IMR-90 (cell line): ENCODE data around the gene LY6G5C. TPM values are rescaled to one million over a fixed set of nuclear protein-coding genes. Genes with fewer than 3 reads are reported as not detected.

Experiments
- ATAC-seq: fragments of 200-7000 bp; cut with Tn5 transposase; 2 replicates; pipeline ENCODE4 v1.9.1; 2020; ENCODE audit warnings: low read depth, mild to moderate bottlenecking, moderate library complexity
- BruUV-seq: library from RNA; stranded (reverse); fragments of 400-500 nt; replicated peaks from 2 replicates; lab custom pipeline; 2021; lab: Mats Ljungman, UMichigan
- CTCF ChIA-PET: fragments of 300-600 bp; formaldehyde crosslinking; extraction: SDS; loops from one replicate; lab custom pipeline; 2021; ENCODE audit warnings: antibody characterized with exemption; lab: Yijun Ruan, JAX
- POLR2A ChIA-PET: fragments of 300-600 bp; sonication (Branson Sonifier 250); formaldehyde crosslinking; loops from one replicate; lab custom pipeline; 2022; ENCODE audit warnings: antibody characterized with exemption; ENCODE audit not compliant: unreplicated experiment; lab: Charles Lee
- DNase-seq: peaks from one replicate; pipeline ENCODE4 v3.0.0; 2013
- H2AFZ ChIP-seq: replicated peaks from 2 replicates; pipeline ENCODE3; 2013; ENCODE audit warnings: low read length, mild to moderate bottlenecking; ENCODE audit not compliant: poor library complexity
- H2AK5ac ChIP-seq: 2 replicates; pipeline ENCODE4 v1.6.1; 2013; ENCODE audit warnings: low read depth, low read length, inconsistent platforms
- H2AK9ac ChIP-seq: replicated peaks from 2 replicates; pipeline ENCODE3; 2013; ENCODE audit warnings: mild to moderate bottlenecking, low read depth, low read length, moderate library complexity; ENCODE audit not compliant: poor library complexity
- H2BK120ac ChIP-seq: 2 replicates; pipeline ENCODE4 v1.6.1; 2013; ENCODE audit warnings: low read depth, low read length, inconsistent platforms
- H2BK15ac ChIP-seq: 3 replicates; pipeline ENCODE4 v1.6.1; 2013; ENCODE audit warnings: low read depth, low read length, inconsistent platforms
- H2BK20ac ChIP-seq: 2 replicates; pipeline ENCODE4 v1.6.1; 2013; ENCODE audit warnings: low read depth, mild to moderate bottlenecking, inconsistent platforms, low read length, moderate library complexity
- H2BK5ac ChIP-seq: 2 replicates; pipeline ENCODE4 v1.6.1; 2013; ENCODE audit warnings: mild to moderate bottlenecking, low read depth, low read length, inconsistent platforms; ENCODE audit not compliant: poor library complexity, severe bottlenecking
- H3K14ac ChIP-seq: replicated peaks from 2 replicates; pipeline ENCODE4 v1.6.1; 2013; ENCODE audit warnings: low read depth, low read length, inconsistent platforms
- H3K18ac ChIP-seq: 2 replicates; pipeline ENCODE4 v1.6.1; 2013; ENCODE audit warnings: low read depth, low read length, control low read depth
- H3K23ac ChIP-seq: 2 replicates; pipeline ENCODE4 v1.6.1; 2013; ENCODE audit warnings: low read depth, low read length, inconsistent platforms
- H3K27ac ChIP-seq: 2 replicates; pipeline ENCODE4 v1.5.1; 2013; ENCODE audit warnings: mild to moderate bottlenecking, control low read depth, low read length; ENCODE audit not compliant: insufficient read depth
- H3K27me3 ChIP-seq: 2 replicates; pipeline ENCODE4 v1.6.1; 2013; ENCODE audit warnings: low read length; ENCODE audit not compliant: control insufficient read depth, insufficient read depth
- H3K36me3 ChIP-seq: 2 replicates; pipeline ENCODE4 v1.6.1; 2013; ENCODE audit warnings: low read length, mixed read lengths; ENCODE audit not compliant: control insufficient read depth, insufficient read depth
- H3K4ac ChIP-seq: 2 replicates; pipeline ENCODE4 v1.6.1; 2013; ENCODE audit warnings: low read depth, low read length, inconsistent platforms
- H3K4me1 ChIP-seq: 2 replicates; pipeline ENCODE4 v1.6.1; 2013; ENCODE audit warnings: low read length, mixed read lengths; ENCODE audit not compliant: control insufficient read depth, insufficient read depth
- H3K4me2 ChIP-seq: 2 replicates; pipeline ENCODE4 v1.6.1; 2013; ENCODE audit warnings: low read depth, mild to moderate bottlenecking, control low read depth, low read length, moderate library complexity
- H3K4me3 ChIP-seq: 2 replicates; pipeline ENCODE4 v1.5.1; 2013; ENCODE audit warnings: low read depth, mild to moderate bottlenecking, control low read depth, low read length, moderate library complexity; ENCODE audit not compliant: insufficient read depth
- H3K56ac ChIP-seq: 2 replicates; pipeline ENCODE4 v1.6.1; 2013; ENCODE audit warnings: low read length, inconsistent platforms; ENCODE audit not compliant: insufficient read depth; ENCODE audit errors: extremely low read depth
- H3K79me1 ChIP-seq, 2 experiments: 2 replicates each; pipeline ENCODE4 v1.6.1; 2013; ENCODE audit warnings: low read length in 2 of 2, inconsistent platforms in 1 of 2, low read depth in 1 of 2
- H3K9ac ChIP-seq: 2 replicates; pipeline ENCODE4 v1.6.1; 2013; ENCODE audit warnings: low read depth, low read length, control low read depth
- H3K9me1 ChIP-seq: 2 replicates; pipeline ENCODE4 v1.6.1; 2013; ENCODE audit warnings: low read length, inconsistent platforms; ENCODE audit not compliant: insufficient read depth
- H3K9me3 ChIP-seq: 2 replicates; pipeline ENCODE4 v1.6.1; 2013; ENCODE audit warnings: low read length; ENCODE audit not compliant: control insufficient read depth, insufficient read depth
- H4K20me1 ChIP-seq: 2 replicates; pipeline ENCODE4 v1.6.1; 2013; ENCODE audit warnings: low read length, inconsistent platforms; ENCODE audit not compliant: insufficient read depth
- H4K5ac ChIP-seq: 2 replicates; pipeline ENCODE4 v1.6.1; 2013; ENCODE audit warnings: mild to moderate bottlenecking, low read depth, low read length, control low read depth
- H4K8ac ChIP-seq, 2 experiments: 2 replicates each; pipeline ENCODE4 v1.6.1; 2013; ENCODE audit warnings: low read depth in 2 of 2, low read length in 2 of 2, control low read depth in 1 of 2, inconsistent platforms in 1 of 2
- H4K91ac ChIP-seq: 2 replicates; pipeline ENCODE4 v1.6.1; 2013; ENCODE audit warnings: low read depth, low read length, inconsistent platforms; ENCODE audit not compliant: insufficient read depth
- BHLHE40 ChIP-seq: fragments of 150-350 bp; IDR thresholded peaks from 2 replicates; pipeline ENCODE4 v1.6.1; 2016; ENCODE audit warnings: mild to moderate bottlenecking, low read depth, low read length
- FOS ChIP-seq: fragments of 150-350 bp; IDR thresholded peaks from 2 replicates; pipeline ENCODE4 v1.6.1; 2016; ENCODE audit warnings: low read depth, low read length
- MAFK ChIP-seq: IDR thresholded peaks from 2 replicates; pipeline ENCODE4 v1.6.1; 2012; ENCODE audit warnings: low read depth, low read length, improper control_type of control experiment
- MXI1 ChIP-seq: IDR thresholded peaks from 2 replicates; pipeline ENCODE4 v1.6.1; 2012; ENCODE audit warnings: low read depth, mild to moderate bottlenecking, low read length, moderate library complexity, borderline replicate concordance
- NFE2L2 ChIP-seq: fragments of 150-350 bp; IDR thresholded peaks from 2 replicates; pipeline ENCODE4 v1.6.1; 2016; ENCODE audit warnings: low read depth, mild to moderate bottlenecking, low read length
- RCOR1 ChIP-seq: IDR thresholded peaks from 2 replicates; pipeline ENCODE4 v1.6.1; 2012; ENCODE audit warnings: mild to moderate bottlenecking, low read length, improper control_type of control experiment; ENCODE audit not compliant: insufficient replicate concordance
- SMC3 ChIP-seq: fragments of 150-350 bp; IDR thresholded peaks from 2 replicates; pipeline ENCODE4 v1.6.1; 2016; ENCODE audit warnings: low read depth, mild to moderate bottlenecking, antibody characterized with exemption, low read length, moderate library complexity
- WGBS, 2 experiments: methylation state at CpG; one replicate each; pipeline versions ENCODE4 v1.1.5 to v1.1.7; 2013; ENCODE audit warnings: missing lambda C conversion rate in 2 of 2; ENCODE audit not compliant: insufficient read length in 1 of 2; ENCODE audit errors: extremely low coverage in 2 of 2; 5-methylcytosine and 5-hydroxymethylcytosine counted together
- dilution Hi-C: fragments of 300-500 bp; cut with HindIII; formaldehyde crosslinking; loops from one replicate; pipeline ENCODE4 v1.14.3; 2018; ENCODE audit warnings: low sequenced_read_pairs; ENCODE audit not compliant: unreplicated experiment
- in situ Hi-C: fragments of 300-500 bp; cut with MboI; formaldehyde crosslinking; loops from 3 replicates; pipeline ENCODE4 v1.14.3; 2019; ENCODE audit warnings: low sequenced_read_pairs, inconsistent platforms, mixed read lengths
- intact Hi-C: fragments of 100-400 bp; cut with micrococcal nuclease; formaldehyde crosslinking; loops from 2 replicates; pipeline ENCODE4 v1.10.0; 2022
- polyA plus RNA-seq, 3 experiments: library from polyadenylated mRNA; depleted of rRNA; stranded (reverse); fragments of >200 nt; gene quantifications; 2 replicates each; pipeline ENCODE4 v1.2.3, GENCODE V29; 2012; ENCODE audit warnings: low replicate concordance in 1 of 3
- total RNA-seq: library from RNA; depleted of rRNA; stranded (reverse); fragments of >200 nt; gene quantifications from 2 replicates; pipeline ENCODE4 v1.2.3, GENCODE V29; 2012
- TF ChIP-seq, protein P1 (sequence below): fragments of 150-350 bp; IDR thresholded peaks from 2 replicates; pipeline ENCODE4 v1.6.1; 2017; ENCODE audit warnings: mild to moderate bottlenecking, antibody characterized with exemption, low read length, low read depth

LY6G5C gene
- total and polyA plus RNA-seq, 2 of the 4 experiments (the other 2 are of a cell fraction) = 0.18 to 2.0 TPM

DNA sequence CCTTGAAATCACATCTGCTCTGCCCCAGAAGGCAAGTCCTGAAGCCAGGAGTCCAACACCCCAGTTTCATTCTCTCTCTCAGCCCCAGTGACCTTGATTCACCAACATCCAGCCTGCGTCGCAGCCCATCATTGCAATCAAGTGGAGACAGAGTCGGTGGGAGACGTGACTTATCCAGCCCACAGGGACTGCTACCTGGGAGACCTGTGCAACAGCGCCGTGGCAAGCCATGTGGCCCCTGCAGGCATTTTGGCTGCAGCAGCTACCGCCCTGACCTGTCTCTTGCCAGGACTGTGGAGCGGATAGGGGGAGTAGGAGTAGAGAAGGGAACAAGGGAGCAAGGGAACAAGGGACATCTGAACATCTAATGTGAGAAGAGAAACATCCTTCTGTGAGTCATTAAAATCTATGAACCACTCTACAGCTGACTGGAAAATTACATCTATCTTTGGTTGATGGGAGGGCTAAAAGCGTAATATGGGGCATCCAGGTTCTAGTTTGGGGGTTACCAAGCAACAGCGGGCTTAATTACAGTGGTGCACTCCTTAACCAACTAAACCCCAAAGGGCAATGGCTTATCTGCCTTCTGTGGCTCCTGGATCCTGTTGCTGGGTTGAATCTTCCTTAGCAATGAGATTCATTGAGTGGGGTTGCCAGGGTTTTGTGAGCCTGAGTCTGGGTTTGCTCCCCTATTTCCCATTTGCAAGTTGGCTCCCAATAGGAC, 36.8 kb upstream of the LY6G5C start:
- H3K4me1 ChIP-seq = no peaks in the 10 kb centered on the region
- no peak overlapping the region for H2BK20ac ChIP-seq
- H2BK120ac ChIP-seq = no peak overlapping the region
- TF ChIP-seq BHLHE40 = no peak
- TF ChIP-seq MXI1 = no peak
- no peak for TF ChIP-seq RCOR1
- TF ChIP-seq NFE2L2 = no peak
- no peak for TF ChIP-seq SMC3
- TF ChIP-seq, protein P1, sequence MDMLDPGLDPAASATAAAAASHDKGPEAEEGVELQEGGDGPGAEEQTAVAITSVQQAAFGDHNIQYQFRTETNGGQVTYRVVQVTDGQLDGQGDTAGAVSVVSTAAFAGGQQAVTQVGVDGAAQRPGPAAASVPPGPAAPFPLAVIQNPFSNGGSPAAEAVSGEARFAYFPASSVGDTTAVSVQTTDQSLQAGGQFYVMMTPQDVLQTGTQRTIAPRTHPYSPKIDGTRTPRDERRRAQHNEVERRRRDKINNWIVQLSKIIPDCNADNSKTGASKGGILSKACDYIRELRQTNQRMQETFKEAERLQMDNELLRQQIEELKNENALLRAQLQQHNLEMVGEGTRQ = no peak
- TF ChIP-seq MAFK = no peak
- TF ChIP-seq FOS = no peak
- no peak for ATAC-seq
- 30% methylated on average over 2 of the region's 10 CpGs; no CpG with 5 or more reads in 1 of the 2 experiments for WGBS, 2 experiments
- H2AK5ac ChIP-seq = no peak overlapping the region
- no peak overlapping the region for H3K4ac ChIP-seq
- H2AK9ac ChIP-seq = no peak overlapping the region
- dilution Hi-C loops (no loop called here), intact Hi-C loops (no loop called here), in situ Hi-C loops (no loop called here)
- no peak overlapping the region for H3K27ac ChIP-seq
- no peak overlapping the region for H2BK5ac ChIP-seq
- no peak overlapping the region for H3K18ac ChIP-seq
- peaks cover 4% of the 10 kb centered on the region; the same call in 1 of the 2 replicates for H3K9me1 ChIP-seq
- H3K56ac ChIP-seq = no peak overlapping the region
- no peak overlapping the region for H3K23ac ChIP-seq
- no peak overlapping the region for H3K4me2 ChIP-seq
- no peak overlapping the region for H3K14ac ChIP-seq
- H3K36me3 ChIP-seq = no peaks in the 10 kb centered on the region
- DNase-seq = no peak
- H4K5ac ChIP-seq = no peak overlapping the region
- ChIA-PET POLR2A (no interaction called here), CTCF (no interaction called here)
- peaks cover 23% of the 10 kb centered on the region for H3K27me3 ChIP-seq
- H2AFZ ChIP-seq = peak overlapping the region; percentile 13
- no TSS peak for BruUV-seq
- H3K4me3 ChIP-seq = no peak overlapping the region
- no peak overlapping the region for H3K9ac ChIP-seq
- no peak overlapping the region for H4K91ac ChIP-seq
- H3K9me3 ChIP-seq = no peaks in the 10 kb centered on the region
- H4K20me1 ChIP-seq = no peaks in the 10 kb centered on the region
- no peak overlapping the region for H4K8ac ChIP-seq
- H2BK15ac ChIP-seq = no peak overlapping the region
- no peaks in the 10 kb centered on the region for H3K79me1 ChIP-seq
